Stomach (tissue), 4 donors: ENCODE measurements around the gene MS4A18.

Experiments
- EP300 ChIP-seq: sonication (generic); formaldehyde crosslinking; IDR thresholded peaks from one replicate; pipeline ENCODE4 v1.6.1; 2017; ENCODE audit warnings: antibody characterized with exemption
- POLR2A ChIP-seq, 4 donors: fragments of 450-650 bp; IDR thresholded peaks; one replicate each; pipeline ENCODE4 v1.6.1; 2016; ENCODE audit warnings: antibody characterized with exemption in 4 of 4, control low read depth in 2 of 4, mild to moderate bottlenecking in 1 of 4, moderate library complexity in 1 of 4
- TF ChIP-seq, protein P1 (sequence below), 7 experiments: fragments of 450-650 bp in 4 of 7; fragments of 200-600 bp in 3 of 7; sonication (generic) in 3 of 7; IDR thresholded peaks; one replicate each; pipeline ENCODE4 v1.5.1; 2016 to 2019; ENCODE audit warnings: antibody characterized with exemption in 7 of 7, control low read depth in 2 of 7, mild to moderate bottlenecking in 1 of 7

DNA sequence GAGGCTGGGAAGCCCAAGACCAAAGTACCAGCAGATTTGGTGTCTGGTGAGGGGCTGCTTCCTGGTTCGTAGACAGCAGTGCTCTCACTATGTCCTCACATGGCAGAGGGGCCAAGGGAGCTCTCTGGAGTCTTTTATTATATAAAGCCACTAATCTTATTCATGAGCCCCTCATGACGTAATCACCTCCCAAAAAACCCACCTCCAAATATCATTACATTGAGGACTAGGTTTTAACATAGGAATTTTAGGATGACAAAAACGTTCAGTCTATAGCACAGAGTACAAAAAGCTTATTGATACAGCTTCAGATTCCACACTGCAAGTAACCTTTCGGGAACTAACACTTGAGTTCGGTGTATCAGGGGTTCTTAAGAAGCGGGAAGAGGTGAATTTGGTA lies 4.1 kb upstream of the MS4A18 start:
- TF ChIP-seq POLR2A (IDR thresholded peaks at IDR 0.05) (no peak), EP300 (no peak)
- TF ChIP-seq, protein P1, sequence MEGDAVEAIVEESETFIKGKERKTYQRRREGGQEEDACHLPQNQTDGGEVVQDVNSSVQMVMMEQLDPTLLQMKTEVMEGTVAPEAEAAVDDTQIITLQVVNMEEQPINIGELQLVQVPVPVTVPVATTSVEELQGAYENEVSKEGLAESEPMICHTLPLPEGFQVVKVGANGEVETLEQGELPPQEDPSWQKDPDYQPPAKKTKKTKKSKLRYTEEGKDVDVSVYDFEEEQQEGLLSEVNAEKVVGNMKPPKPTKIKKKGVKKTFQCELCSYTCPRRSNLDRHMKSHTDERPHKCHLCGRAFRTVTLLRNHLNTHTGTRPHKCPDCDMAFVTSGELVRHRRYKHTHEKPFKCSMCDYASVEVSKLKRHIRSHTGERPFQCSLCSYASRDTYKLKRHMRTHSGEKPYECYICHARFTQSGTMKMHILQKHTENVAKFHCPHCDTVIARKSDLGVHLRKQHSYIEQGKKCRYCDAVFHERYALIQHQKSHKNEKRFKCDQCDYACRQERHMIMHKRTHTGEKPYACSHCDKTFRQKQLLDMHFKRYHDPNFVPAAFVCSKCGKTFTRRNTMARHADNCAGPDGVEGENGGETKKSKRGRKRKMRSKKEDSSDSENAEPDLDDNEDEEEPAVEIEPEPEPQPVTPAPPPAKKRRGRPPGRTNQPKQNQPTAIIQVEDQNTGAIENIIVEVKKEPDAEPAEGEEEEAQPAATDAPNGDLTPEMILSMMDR (IDR thresholded peaks at IDR 0.05) = no peak
